GM18951 (cell line): ENCODE data around the gene RLBP1.

Experiments used
- POLR2A ChIP-seq: IDR thresholded peaks from 4 replicates; pipeline ENCODE4 v1.6.1; 2011; ENCODE audit warnings: mild to moderate bottlenecking; ENCODE audit not compliant: insufficient read length, insufficient read depth; ENCODE audit errors: extremely low read depth
- in situ Hi-C: fragments of 300-500 bp; cut with MboI; formaldehyde crosslinking; loops from one replicate; pipeline ENCODE4 v1.12.0; 2022; ENCODE audit warnings: low sequenced_read_pairs, mixed read lengths, inconsistent platforms; ENCODE audit not compliant: unreplicated experiment

RLBP1 gene

GRCh38 chr15:89225588-89225987, 4.2 kb upstream of the RLBP1 start:
- in situ Hi-C loops = no loop called here
- TF ChIP-seq POLR2A = no peak

GRCh38 chr15:89218531-89218930, 2.8 kb downstream of the RLBP1 start:
- in situ Hi-C loops = no loop called here
- TF ChIP-seq POLR2A = no peak

DNA sequence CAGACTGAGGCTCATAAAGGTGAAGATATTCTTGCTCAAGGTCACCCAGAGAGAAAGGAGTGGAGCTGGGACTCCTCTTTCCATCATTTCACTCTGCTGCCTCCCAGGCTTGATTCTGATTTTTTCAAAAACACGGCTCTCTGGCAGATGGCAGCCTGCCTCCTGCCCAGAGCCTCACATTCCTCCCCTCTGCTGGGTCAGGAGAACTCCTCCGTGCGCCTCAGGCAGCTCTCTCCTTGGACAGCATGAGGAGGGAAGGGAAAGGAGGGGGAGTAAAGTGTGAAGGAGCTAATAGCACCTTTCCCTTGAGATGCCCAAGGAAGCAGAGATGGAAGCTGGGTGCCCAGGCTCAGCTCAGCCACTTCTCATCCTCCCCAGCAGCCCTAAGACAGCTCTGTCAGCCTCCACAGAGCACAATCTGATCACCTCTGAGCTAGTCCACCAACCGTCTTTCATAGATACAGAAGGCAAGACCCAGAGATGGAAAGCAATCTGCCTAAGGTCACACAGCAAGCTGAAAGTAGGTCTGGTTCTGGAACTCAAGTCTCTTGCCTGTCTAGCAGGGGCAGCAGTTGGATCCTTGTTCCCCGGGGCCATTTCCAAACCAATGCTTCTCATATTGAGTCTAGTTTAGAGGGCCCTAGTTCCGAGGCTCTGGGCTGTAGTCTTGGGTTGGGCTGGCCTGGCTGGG, 3.5 kb downstream of the RLBP1 start:
- TF ChIP-seq POLR2A = no peak
- in situ Hi-C loops = no loop called here

GRCh38 chr15:89217031-89217430, 4.3 kb downstream of the RLBP1 start:
- in situ Hi-C loops = no loop called here
- TF ChIP-seq POLR2A = no peak

DNA sequence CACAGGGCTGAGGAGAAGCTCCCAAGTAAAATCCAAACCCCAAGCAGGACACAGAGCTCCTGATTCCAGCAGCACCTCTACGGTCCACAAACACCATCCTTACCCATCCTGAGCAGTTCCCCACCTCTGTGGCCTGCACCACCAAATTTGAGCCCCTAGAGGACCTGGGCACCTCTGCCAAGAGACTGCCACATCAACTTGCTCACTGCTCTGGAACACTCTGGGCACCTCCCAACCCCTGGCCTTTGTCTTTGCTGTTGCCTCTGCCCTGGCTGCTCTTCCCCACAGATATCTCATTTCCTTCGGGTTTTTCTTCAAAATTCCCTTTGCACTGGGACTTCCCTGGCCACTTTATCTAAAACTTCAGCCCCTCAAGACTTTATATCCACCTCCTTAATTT, 5.8 kb downstream of the RLBP1 start:
- TF ChIP-seq POLR2A = no peak
- in situ Hi-C loops = no loop called here

DNA sequence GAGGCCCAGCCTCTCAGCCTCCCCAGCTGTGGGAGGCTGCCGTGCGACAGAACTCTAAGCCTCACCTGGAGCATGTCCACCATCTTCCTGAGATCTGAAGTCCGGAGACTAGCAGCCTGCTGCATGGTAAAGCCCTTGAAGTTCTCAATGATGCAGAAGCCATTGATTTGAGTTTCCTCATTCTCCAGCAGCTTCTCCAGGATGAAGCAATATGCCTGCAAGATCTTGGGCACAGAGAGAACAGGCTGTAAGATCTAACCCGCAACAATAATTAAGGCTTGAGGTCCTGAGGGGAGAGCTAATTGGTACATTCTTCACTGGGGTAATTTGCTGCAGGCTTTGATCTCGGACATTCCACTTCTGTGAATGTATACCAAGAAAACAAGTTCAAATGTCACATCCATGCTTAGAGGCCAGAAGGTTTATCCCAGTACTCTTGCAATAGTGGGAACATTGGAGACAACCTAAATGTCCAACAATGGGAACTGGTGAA, 9.7 kb downstream of the RLBP1 start:
- TF ChIP-seq POLR2A = no peak
- in situ Hi-C loops = no loop called here

DNA sequence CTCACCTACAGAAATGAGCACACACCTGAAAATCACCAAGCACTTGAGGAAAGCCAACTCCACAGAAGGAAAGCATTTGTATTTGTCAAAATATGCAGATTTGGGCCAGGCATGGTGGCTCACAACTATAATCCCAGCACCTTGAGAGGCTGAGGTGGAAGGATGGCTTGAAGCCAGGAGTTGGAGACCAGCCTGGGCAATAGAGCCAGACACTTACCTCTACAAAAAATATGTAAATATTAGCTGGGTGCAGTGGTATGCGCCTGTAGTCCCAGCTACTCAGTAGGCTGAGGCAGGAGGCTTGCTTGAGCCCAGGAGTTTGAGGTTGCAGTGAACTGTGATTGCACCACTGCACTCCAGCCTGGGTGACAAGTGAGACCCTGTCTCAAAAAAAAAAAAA, 12.3 kb downstream of the RLBP1 start:
- in situ Hi-C loops = no loop called here
- no peak for TF ChIP-seq POLR2A

- in situ Hi-C loops = no loop called here
- no peak for TF ChIP-seq POLR2A
Observed at GRCh38 chr15:89208256-89208655, 13.1 kb downstream of the RLBP1 start.

GRCh38 chr15:89206908-89207331, 14.5 kb downstream of the RLBP1 start:
- in situ Hi-C loops = no loop called here
- TF ChIP-seq POLR2A = no peak

GRCh38 chr15:89205991-89206585, 15.3 kb downstream of the RLBP1 start:
- no peak for TF ChIP-seq POLR2A
- in situ Hi-C loops = no loop called here

DNA sequence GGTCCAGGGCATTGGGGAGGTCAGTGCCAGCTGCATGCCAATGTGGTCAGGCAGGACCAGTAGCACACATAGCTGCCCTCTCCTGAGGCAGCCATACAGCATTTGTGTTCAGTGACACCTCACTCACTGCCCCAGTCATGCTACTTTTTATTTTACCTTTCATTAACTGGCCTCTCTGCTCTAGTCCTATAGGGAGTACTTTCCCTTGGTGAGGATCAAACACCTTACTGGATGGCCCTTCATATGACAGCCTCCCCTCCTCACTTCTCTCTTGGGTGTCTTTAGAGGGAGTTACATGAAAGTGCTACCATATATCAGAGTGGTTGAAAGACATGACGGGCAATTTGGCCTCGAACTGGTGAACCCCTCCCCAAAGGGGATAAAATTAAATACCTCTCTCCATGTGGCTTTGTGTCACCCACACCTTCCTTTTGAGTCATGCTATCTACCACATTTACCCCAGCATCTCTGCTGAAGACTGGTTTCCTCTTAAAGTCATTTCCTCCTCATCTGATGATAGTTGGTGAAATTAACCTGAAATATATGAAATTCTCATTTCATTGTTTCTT, 17.6 kb downstream of the RLBP1 start:
- in situ Hi-C loops = no loop called here
- TF ChIP-seq POLR2A = no peak

DNA sequence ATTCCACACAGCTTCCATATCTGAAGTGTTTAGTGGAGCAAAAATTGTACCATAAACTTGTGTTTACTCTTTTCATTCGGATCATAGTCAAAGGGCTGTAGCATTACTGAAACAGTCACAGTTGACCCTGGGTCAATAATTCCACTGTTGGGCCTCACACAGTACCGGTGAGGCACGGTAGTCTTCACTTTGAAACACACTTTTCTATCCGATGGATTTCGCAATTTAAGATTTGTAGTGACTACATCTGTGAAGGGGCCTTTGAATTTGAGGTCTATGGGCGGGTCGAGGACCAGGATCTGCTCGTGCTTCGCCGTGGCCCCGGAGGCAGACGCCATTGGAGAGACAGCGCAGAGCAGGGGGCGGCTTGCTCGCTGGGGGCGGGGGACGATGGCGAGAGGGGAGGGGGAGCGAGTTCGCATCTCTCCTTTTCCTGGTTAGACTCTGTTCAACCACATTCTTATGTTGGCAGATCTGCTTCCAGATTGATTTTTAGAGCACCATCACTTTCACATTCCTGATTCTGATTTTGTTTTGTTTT, 19.8 kb downstream of the RLBP1 start:
- in situ Hi-C loops = no loop called here
- TF ChIP-seq POLR2A = no peak

- no peak for TF ChIP-seq POLR2A
- in situ Hi-C loops = no loop called here
Observed at GRCh38 chr15:89200182-89200581, 21.2 kb downstream of the RLBP1 start.

GRCh38 chr15:89199746-89200145, 21.6 kb downstream of the RLBP1 start:
- in situ Hi-C loops = no loop called here
- no peak for TF ChIP-seq POLR2A

- in situ Hi-C loops = no loop called here
- no peak for TF ChIP-seq POLR2A
Observed at GRCh38 chr15:89198934-89199333, 22.4 kb downstream of the RLBP1 start.
